ENCODE results near the gene ZNF471. TPM values are rescaled to one million over a fixed set of nuclear protein-coding genes. Genes with fewer than 3 reads are reported as not detected.
A peak's percentile ranks its signal among the peaks of the same experiment; 100 is the strongest.

Gene ZNF471
- total RNA-seq, result 1 to 10 TPM; 1.8 to 3.5 (median 2.2) TPM

- 12% methylated on average over 70 of the region's 74 CpGs; no CpG with 5 or more reads in 1 of the 2 donors for WGBS, 2 donors (ENCODE audit: low coverage in 1 of 2)
- peak; percentile 95 for DNase-seq
These were observed at the start of gene ZNF471 for GRCh38 chr19:56507446-56508289. Gene ZNF471 (plus strand): TSS chr19:56507855. CDS start chr19:56511572, 3,717 bp downstream.

DNA sequence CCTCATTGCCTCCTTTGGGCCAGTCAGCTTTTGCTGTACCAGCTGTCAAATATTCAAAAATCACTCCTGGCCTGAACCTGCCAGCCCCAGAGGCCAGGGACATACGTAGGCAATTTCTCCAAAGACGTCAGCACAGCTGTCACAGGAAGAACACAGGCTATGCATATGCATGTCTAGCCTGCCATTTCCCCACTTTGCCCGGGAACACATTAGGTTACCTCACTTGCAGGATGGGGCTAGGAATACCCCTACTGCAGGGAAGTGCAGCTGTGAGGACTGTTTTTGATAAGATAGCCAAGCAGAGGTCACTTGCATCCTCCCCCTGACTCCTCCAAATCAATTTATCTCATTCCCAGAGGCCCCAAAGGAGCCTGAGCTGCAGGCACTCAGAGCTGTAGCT lies 33.3 kb upstream of the ZNF471 start:
- H3K4me1 ChIP-seq, result peaks cover 0 to 11% (median 3%) of the 10 kb centered on the region in 4 donors
- no peak overlapping the region for H3K4me3 ChIP-seq
- intact Hi-C loops (cut with DNase I; ENCODE audit: low total_unique reads), result no loop called here
- 73% methylated on average over 3 of the region's 3 CpGs; no CpG with 5 or more reads in 1 of the 2 donors for WGBS, 2 donors (ENCODE audit: low coverage in 1 of 2)
- H3K9me3 ChIP-seq, result peaks cover 13 to 15% of the 10 kb centered on the region in 2 donors
- DNase-seq, result no peak
- H3K27me3 ChIP-seq, result no peaks in the 10 kb centered on the region
- in situ Hi-C loops (cut with MboI; ENCODE audit: low pct_ligation_motif_present in 1 of 4, low pct_unique_long_range_greater_than_20kb in 1 of 4, low sequenced_read_pairs in 3 of 4), result no loop called here
- no peaks in the 10 kb centered on the region for H3K36me3 ChIP-seq
- no peak for TF ChIP-seq EP300 (IDR thresholded peaks at IDR 0.05; ENCODE audit: low read depth)
- no peak for TF ChIP-seq POLR2A (IDR thresholded peaks at IDR 0.05)
- TF ChIP-seq POLR2AphosphoS5 (IDR thresholded peaks at IDR 0.05), result no peak
- TF ChIP-seq CTCF (IDR thresholded peaks at IDR 0.05), result no peak
- H3K27ac ChIP-seq, result no peak overlapping the region

More at GRCh38 chr19:56507446-56508289, at the start of gene ZNF471:
- peaks cover 0 to 2% (median 0%) of the 10 kb centered on the region in 4 donors for H3K36me3 ChIP-seq
- in situ Hi-C loops (cut with MboI; ENCODE audit: low pct_ligation_motif_present in 1 of 4, low pct_unique_long_range_greater_than_20kb in 1 of 4, low sequenced_read_pairs in 3 of 4), result no loop called here
- H3K27ac ChIP-seq, result peak within 1 kb of the TSS; percentile 86 to 91 (median 90)
- peak within 1 kb of the TSS; percentile 41 to 64 (median 52) for H3K4me3 ChIP-seq
- intact Hi-C loops (cut with DNase I; ENCODE audit: low total_unique reads), result loop anchor here (2.0 kb wide), 1 partner anchor 31 kb away; the partner anchor contains the start of gene ZFP28
- peaks cover 0 to 15% (median 6%) of the 10 kb centered on the region in 4 donors for H3K4me1 ChIP-seq
- no peaks in the 10 kb centered on the region for H3K27me3 ChIP-seq
- peaks cover 10 to 24% of the 10 kb centered on the region in 2 donors for H3K9me3 ChIP-seq
- TF ChIP-seq POLR2A (IDR thresholded peaks at IDR 0.05), result peak; percentile 21
- TF ChIP-seq EP300 (IDR thresholded peaks at IDR 0.05; ENCODE audit: low read depth), result no peak
- no peak for TF ChIP-seq POLR2AphosphoS5 (IDR thresholded peaks at IDR 0.05)
- TF ChIP-seq CTCF (IDR thresholded peaks at IDR 0.05), result no peak

- DNase-seq, result no peak
These were observed 31.6 kb upstream of the ZNF471 start for GRCh38 chr19:56476093-56476492.

More at GRCh38 chr19:56476093-56476492, 31.6 kb upstream of the ZNF471 start:
- no peaks in the 10 kb centered on the region for H3K36me3 ChIP-seq
- intact Hi-C loops (cut with DNase I; ENCODE audit: low total_unique reads), result no loop called here
- H3K4me3 ChIP-seq, result no peak overlapping the region
- H3K27me3 ChIP-seq, result no peaks in the 10 kb centered on the region
- H3K9me3 ChIP-seq, result peaks cover 15 to 17% of the 10 kb centered on the region in 2 donors
- peaks cover 0 to 11% (median 3%) of the 10 kb centered on the region in 4 donors for H3K4me1 ChIP-seq
- no peak overlapping the region for H3K27ac ChIP-seq
- 58 to 92% methylated on average over 2 to 10 of the region's 10 CpGs for WGBS, 2 donors (ENCODE audit: low coverage in 1 of 2)
- TF ChIP-seq POLR2AphosphoS5 (IDR thresholded peaks at IDR 0.05), result no peak
- TF ChIP-seq POLR2A (IDR thresholded peaks at IDR 0.05), result no peak
- no peak for TF ChIP-seq CTCF (IDR thresholded peaks at IDR 0.05)
- TF ChIP-seq EP300 (IDR thresholded peaks at IDR 0.05; ENCODE audit: low read depth), result no peak
- in situ Hi-C loops (cut with MboI; ENCODE audit: low pct_ligation_motif_present in 1 of 4, low pct_unique_long_range_greater_than_20kb in 1 of 4, low sequenced_read_pairs in 3 of 4), result no loop called here
